NCI-H526 (cell line): ENCODE results near the gene NECAB3.
"Not testable (repeated sequence)": the region's sequence is repeated elsewhere in the genome, so short reads cannot be mapped to it uniquely, and the experiment has no call there.

Source experiments
- DNase-seq, 2 experiments: peaks; one replicate each; lab custom pipeline; 2025; lab: John Stamatoyannopoulos, UW

NECAB3 gene, protein sequence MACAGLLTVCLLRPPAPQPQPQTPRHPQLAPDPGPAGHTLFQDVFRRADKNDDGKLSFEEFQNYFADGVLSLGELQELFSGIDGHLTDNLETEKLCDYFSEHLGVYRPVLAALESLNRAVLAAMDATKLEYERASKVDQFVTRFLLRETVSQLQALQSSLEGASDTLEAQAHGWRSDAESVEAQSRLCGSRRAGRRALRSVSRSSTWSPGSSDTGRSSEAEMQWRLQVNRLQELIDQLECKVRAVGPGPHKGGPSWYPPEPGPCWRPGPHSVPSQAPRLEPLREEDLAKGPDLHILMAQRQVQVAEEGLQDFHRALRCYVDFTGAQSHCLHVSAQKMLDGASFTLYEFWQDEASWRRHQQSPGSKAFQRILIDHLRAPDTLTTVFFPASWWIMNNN

DNA sequence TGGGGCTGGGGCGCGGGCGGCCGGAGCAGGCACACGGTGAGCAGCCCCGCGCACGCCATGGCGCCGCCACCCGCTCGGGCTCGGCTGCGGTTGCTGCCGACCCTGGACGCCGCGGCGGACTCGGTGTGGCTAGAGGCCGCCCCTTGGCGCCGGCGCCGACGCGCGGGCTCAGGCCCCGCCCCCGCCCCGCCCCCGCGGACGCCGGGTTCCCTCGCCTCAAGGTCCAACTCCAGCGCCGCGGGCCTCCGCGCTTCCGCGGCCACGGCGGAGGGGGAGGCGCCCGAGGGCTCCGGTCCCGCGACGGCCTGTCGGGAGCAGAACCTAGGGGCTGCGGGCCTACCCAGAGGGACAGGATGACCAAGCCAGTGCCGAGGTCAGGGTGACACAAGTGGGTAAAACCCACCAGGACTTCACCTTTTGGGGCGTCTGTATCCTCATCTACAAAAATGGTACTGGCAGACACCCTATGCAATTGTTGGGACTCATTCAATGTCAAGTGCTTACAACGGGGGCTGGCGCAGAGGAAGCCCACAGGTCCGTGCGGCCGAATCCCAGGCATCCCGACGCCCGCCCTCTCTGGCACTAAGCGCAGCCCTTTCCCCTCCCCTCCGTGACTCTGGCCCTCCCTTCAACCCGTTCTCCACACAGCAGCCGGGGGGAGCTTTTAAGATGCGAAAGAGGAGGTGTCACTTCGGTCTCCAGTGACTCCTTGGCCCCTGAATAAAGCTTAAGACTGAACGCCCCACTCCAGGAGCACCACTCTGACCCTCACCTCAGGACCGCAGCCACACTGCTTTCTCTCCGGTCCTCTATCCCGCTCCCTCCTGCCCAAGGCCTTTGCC lies at the start of gene NECAB3:
TSS of gene NECAB3 (minus strand) at position 135 of the 842 bp plus-strand sequence. CDS start at position 59, 76 bp downstream.
- DNase-seq: peak in 1 of 2 experiments; percentile 95

DNA sequence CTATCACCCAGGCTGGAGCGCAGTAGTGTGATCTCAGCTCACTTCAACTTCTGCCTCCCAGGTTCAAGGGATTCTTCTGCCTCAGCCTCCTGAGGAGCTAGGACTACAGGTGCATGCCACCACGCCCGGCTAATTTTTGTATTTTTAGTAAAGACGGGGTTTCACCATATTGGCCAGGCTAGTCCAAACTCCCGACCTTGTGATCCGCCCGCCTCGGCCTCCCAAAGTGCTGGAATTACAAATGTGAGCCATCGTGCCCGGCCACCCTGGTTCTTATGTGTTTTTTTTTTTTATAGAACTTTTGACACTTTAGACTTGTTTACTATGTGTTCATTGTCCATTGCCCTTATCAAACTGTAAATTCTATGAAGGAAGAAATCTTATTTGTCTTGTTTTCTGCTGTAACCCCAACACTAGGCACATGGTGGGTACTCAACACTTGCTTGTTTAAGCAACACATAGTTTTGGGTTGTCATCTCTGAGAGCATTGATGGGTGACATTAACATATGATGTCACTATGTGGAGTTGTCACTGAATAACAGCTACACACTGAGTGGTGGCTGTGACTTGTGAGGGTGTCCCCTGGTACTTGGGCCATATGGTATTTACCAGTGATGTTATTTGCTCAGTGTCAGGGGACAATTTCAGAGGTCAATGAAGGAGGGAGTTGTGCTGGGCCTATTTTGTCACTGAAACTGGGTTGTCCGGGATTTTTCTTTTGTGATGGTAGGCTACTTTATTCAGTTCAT lies 47.3 kb upstream of the NECAB3 start:
- DNase-seq: no peak

DNA sequence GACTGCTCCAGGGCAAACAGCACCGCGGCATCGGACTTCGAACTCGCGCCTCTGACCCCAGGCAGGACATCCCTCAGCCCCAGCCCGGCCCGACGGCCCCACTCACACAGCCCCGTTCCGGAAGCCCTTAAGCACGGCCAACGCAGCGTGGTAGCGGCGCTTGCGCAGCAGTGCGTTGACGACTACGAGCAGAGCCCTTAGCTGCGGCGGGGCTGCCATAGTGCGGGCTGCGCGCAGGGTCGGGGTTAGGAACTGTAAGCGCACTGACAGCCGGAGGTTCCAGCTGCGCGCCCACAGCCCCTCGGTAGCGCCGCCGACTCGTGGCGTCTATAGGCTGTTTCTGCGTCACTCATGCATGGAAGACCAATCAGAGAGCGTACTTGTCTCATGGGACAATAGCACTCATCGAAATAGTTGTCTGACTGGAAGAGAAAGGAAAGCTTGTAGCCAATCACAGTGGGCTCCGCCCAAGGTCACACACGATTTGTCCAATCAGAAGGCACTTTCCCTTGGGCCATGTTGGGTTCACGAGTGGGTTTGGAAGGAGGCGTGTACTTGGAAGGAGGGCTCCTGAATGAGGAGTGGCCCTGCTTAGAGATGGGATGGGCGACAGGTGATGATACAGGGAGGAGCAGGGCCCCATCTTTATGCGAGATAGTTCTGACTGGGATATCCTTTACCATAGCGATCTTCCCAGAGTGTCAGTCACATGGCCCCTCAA lies 45.9 kb upstream of the NECAB3 start, which contains the start of gene PXMP4:
TSS of gene PXMP4 (minus strand) at position 322 of the 721 bp plus-strand sequence. CDS start at position 219, 103 bp downstream.
- peak; percentile 99 to 100 for DNase-seq

DNA sequence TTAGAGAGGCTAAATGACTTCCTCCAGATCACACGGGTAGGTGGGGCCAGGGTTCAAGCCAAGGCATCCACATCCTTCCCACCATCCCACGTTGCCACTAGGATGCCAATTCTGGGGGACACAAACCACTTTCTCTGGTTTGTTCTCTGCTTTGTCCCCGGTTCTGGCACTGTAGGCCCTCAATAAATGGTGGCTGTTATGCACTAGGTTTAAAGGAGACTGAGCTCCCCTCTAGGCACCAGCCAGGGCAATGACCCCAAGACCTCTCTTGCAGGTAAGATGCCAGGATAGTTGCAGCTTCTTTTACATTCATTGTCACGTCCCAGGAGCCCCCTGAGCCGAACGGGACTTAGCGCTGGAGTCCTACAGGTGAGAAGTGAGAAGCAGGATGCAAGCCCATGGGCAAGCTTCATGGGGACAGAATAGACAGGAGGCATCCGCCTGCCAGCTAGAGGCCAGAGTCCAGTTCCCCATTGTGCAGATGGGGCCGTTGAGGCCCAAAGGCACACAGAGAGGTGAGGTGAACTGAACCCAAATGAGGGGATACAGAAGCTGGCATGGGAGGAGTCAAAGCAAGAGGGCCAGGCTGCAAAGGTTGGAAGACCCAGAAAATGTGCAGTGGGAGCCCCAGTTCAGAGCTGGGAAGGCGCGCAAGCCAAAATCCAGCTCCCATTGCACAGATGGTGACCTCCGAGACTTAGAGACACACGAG lies 45.2 kb upstream of the NECAB3 start:
- peak in 1 of 2 experiments; percentile 28 for DNase-seq

DNA sequence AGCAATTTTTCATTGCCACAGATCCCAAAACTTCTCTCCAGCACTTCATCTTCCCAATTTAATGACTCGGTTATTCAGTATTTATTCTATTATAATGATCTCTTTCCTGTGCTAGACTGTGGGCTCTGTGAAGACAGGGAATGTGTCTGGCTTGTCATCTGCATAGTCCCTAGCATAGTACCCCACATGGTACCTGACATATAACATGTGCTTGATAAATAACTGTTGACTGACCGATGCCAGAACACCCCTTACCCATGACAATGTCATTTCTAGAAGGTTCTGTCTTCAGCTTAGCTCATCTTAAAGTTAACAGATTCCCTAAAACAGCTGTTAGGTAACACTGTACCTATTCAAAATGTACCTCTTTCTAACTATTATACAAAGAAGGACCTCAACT lies 42.3 kb upstream of the NECAB3 start:
- no peak for DNase-seq

DNA sequence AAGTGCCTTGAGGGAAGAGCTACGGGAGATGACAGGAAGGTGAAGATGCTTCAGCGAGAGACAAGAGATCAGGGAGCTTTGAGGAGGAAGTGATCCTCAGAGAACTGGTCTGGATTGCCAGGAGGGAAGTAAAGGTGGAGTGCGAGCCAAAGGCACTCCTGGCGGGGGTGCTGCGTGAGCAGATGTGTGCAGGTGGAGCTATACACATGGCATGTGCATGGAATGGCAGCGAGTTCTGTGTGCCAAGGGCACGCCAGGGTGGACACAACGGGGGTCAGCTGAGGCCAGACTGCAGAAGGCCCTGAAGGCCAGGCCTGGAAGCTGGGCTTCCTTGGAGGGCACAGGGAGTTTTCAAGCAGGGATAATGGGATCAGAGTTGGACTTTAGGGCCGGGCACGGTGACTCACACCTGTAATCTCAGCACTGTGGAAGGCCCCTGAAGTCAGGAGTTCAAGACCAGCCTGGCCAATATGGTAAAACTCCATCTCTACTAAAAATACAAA lies 39.7 kb upstream of the NECAB3 start:
- no peak for DNase-seq

DNA sequence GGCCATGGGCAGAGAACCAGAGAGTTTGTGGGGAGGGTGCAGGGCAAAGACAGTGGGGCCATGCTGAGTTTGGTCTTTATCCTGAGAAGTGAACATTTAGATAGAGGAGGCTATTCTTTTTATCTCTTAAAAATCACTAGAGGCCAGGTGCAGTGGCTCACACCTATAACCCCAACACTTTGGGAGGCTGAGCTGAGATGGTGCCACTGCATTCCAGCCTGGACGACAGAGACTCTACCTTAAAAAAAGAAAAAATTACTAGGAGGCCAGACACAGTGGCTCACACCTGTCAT lies 37.2 kb upstream of the NECAB3 start:
- DNase-seq: no peak

DNA sequence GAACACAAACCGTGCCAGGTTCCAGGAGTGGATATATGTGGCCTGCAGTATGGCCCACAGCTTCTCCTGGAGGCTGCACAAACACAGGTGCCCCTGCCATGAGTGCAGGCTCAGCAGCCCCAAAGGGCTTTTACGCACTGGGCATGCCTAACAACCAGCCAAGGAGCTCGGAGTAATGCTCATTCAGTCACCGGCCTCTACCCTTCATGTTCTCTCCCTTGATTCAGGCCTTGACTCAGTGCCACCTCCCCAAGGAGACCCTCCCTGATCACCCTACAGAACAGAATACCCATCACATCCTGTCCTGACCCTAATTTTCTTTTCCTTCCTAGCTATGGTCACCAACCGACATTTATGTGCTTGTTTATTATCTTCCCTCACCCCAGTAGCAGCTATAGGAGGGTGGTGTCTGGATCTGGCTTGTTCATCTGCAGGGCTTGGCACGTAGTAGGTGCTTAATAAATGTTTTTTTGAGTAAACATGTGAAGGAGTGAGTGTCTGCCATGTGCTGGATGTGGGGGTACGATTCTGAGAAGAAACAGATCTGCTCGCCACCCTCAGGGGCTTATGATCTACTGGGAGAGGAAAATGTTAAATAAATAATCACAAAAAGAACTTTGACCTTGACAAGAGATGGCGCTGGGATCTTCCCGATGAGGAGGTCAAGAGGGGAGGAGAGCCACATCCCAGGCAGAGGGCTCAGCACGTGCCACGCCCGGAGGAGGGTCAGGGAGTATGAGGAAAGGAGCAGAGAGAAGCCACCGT lies 36.6 kb upstream of the NECAB3 start:
- DNase-seq: no peak

DNA sequence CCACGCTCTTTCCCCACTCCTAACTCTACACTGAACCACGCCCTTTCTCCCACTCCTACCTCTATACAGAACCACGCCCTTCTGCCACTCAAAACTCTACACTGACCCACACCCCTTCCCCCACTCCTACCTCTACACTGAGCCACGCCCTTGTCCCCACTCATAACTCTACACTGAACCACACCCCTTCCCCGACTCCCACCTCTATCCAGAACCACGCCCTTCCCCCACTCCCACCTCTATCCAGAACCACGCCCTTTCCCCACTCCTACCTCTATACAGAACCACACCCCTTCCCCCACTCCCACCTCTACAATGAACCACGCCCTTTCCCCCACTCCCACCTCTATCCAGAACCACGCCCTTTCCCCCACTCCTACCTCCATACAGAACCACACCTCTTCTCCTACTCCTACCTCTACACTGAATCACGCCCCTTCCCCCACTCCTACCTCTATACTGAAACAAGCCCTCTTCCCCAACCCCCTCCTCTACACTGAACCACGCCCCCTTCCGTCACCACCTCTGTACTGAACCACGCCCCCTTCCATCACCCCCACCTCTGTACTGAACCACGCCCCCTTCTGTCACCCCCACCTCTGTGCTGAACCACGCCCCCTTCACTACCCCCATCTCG lies 35.8 kb upstream of the NECAB3 start:
- no peak for DNase-seq

DNA sequence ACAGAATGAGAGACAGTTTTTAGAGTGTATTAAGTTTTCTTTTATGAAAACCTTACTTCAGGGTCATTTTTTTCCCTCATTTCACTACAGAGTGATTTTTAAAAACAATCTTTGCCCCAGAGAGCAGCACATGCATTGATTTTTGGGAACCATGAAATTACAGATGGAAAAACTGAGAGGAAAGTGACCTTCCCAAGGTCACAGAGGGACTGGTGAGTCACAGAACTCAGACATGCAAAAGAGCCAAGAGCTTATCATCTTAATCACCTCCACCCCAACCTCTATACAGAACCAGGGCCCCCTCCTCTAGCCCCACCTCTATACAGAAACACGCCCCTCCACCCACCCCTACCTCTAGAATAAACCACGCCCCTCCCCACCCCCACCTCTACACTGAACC lies 35.2 kb upstream of the NECAB3 start:
- DNase-seq: no peak

DNA sequence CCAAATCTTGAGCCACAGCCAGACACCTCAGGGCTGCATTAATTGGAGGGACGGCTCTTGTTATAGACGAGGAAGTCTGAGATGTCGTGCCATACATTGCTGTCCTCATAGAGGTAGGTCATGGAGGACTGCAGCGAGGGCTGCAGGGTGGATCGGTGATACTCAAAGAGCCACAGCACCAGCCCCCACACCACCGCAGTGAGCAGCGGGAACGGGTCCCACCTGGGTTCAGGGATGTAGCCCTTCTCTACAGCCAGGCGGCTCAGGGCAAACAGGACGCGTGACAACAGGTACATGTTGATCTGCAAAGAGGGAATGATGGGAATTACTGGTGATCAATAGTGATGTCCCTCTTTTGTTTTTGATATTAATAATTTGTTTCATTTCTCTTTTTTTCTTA lies 33.4 kb upstream of the NECAB3 start:
- DNase-seq: no peak

DNA sequence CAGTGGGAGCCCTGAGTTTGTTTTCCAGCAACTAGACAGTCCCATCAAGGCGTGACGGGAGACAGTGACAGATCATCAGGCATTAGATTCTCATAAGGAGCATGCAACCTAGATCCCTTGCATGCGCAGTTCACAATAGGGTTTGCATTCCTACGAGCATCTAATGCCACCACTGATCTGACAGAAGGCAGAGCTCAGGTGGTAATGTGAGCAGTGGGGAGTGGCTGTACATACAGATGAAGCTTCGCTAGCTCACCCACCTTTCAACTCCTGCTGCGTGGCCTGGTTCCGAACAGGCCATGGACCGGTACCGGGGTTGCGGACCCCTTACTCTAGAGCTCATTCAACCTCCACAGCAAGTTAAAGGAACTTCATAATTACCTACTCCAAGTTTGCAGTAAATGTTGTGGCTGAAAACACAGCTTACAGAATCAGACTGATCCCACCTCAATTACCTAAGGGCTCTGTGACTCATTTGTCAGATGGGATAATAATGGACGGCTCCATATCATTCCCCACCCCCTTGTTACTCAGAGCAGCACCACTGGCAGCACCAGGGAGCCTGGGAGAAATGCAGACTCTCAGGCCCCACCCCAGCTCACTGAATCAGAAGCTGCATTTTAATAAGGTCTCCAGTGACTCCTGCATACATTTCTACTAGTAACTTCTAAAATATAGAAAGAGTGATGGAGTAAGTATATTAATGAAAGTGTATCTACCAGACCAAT lies 30.1 kb upstream of the NECAB3 start:
- no peak for DNase-seq

DNA sequence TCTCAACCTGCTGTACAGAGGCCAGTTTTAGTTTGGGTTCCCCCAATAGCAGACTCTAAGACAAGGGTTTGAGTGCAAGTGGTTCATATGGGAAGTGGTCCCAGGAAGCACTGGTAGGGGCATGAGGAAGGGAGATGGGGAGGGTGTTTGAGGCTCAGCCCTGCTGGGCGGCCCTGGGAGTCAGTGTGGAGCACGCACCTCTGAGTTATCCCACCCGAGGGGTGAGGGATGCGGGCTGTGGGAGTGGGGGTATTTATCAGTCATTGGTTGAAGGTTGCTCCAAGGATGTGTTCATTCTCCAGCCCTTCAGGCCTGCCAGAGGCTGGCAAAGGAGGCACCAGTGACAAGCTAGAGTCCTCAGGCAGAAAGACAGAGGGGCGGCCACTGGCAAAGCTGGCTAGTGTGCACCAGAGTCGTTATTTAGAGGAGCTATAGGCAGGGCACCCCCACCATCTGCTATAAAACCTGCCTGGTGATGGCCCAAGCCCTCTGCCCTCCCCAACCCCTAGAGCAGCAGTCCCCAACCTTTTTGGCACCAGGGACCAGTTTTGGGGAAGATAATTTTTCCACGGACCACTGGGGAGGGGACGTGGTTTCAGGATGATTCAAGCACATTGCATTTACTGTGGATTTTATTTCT lies 29.4 kb upstream of the NECAB3 start:
- no peak for DNase-seq

DNA sequence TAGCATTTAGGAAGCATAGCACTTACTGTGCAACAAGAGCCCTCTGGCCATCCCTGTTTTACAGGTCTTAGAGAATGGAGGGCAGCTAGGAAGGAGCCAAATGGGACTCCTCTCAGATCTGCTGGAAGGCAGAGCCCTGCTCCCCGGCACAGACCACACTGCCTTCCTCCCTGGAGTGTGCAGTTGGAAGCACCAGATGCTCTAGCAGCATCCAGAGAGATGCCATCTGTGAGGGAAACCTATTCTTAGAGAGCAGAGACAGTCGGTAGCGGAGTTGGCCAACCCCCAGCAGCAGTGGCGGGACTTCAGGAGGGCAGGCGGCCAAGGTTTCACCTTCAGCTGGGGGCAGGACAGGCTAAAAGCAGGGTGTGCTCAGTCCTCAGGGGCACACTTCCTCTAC lies 28.6 kb upstream of the NECAB3 start:
- no peak for DNase-seq

DNA sequence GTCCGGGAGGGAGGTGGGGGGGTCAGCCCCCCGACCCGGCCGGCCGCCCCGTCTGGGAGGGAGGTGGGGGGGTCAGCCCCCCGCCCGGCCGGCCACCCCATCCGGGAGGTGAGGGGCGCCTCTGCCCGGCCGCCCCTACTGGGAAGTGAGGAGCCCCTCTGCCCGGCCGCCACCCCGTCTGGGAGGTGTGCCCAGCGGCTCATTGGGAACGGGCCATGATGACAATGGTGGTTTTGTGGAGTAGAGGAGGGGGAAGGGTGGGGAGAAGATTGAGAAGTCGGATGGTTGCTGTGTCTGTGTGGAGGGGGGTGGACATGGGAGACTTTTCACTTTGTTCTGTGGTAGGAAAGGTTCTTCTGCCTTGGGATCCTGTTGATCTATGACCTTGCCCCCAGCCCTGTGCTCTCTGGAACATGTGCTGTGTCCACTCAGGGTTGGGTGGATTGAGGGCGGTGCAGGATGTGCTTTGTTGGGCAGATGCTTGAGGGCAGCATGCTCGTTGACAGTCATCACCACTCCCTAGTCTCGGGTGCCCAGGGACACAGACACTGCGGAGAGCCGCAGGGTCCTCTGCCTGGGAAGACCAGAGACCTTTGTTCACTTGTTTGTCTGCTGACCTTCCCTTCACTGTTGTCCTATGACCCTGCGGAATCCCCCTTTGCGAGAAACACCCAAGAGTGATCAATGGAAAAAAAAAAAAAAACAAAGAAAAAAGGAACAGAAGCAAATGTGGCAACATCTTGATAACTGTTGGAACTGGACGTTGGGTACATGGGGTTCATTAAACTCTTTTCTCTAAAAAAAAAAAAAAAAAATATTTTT lies 27.6 kb upstream of the NECAB3 start:
- no peak for DNase-seq

DNA sequence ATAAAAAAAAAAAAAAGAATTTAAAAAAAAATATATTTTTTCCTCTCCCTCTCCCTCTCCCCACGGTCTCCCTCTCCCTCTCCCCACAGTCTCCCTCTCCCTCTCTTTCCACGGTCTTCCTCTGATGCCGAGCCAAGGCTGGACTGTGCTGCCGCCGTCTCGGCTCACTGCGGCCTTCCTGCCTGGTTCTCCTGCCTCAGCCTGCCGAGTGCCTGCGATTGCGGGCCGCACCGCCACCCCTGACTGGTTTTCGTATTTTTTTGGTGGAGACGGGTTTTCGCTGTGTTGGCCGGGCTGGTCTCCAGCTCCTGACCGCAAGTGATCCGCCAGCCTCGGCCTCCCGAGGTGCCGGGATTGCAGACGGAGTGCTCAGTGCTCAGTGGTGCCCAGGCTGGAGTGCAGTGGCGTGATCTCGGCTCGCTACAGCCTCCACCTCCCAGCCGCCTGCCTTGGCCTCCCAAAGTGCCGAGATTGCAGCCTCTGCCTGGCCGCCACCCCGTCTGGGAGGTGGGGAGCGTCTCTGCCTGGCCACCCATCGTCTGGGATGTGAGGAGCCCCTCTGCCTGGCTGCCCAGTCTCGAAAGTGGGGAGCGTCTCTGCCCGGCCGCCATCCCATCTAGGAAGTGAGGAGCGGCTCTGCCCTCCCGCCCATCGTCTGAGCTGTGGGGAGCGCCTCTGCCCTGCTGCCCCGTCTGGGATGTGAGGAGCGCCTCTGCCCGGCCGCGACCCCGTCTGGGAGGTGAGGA lies 26.6 kb upstream of the NECAB3 start:
- not testable (repeated sequence) for DNase-seq

DNA sequence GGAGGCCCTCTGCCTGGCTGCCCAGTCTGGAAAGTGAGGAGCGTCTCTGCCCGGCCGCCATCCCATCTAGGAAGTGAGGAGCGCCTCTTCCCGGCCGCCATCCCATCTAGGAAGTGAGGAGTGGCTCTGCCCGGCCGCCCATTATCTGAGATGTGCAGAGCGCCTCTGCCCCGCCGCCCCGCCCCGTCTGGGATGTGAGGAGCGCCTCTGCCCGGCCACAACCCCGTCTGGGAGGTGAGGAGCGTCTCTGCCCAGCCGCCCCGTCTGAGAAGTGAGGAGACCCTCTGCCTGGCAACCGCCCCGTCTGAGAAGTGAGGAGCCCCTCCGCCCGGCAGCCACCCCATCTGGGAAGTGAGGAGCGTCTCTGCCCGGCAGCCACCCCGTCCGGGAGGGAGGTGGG lies 24.7 kb upstream of the NECAB3 start:
- not testable (repeated sequence) for DNase-seq
